Hematopoietic multipotent progenitor cell treated with erythropoietin and hydrocortisone succinate and interleukin-3 and kit ligand, for 6 days (in vitro differentiated cells): ENCODE data around the gene DUSP18.
"Not testable (repeated sequence)": the region's sequence is repeated elsewhere in the genome, so short reads cannot be mapped to it uniquely, and the experiment has no call there.

ENCODE experiments used
- DNase-seq: peaks from one replicate; pipeline ENCODE4 v3.0.0-alpha.2; 2015

DUSP18 gene

GRCh38 chr22:30667494-30668385 lies at the start of gene DUSP18:
TSS of gene DUSP18 (minus strand) at chr22:30667875. CDS start at chr22:30664003, 3,872 bp downstream.
- peak; percentile 95 for DNase-seq

GRCh38 chr22:30714062-30714461 lies 46.4 kb upstream of the DUSP18 start:
- DNase-seq = no peak

- no peak for DNase-seq
Measured at GRCh38 chr22:30712094-30712493, 44.4 kb upstream of the DUSP18 start.

GRCh38 chr22:30709980-30710379 lies 42.3 kb upstream of the DUSP18 start:
- not testable (repeated sequence) for DNase-seq

- no peak for DNase-seq
Measured at GRCh38 chr22:30705710-30706651, 38.3 kb upstream of the DUSP18 start.

GRCh38 chr22:30704978-30705377 lies 37.3 kb upstream of the DUSP18 start:
- DNase-seq = no peak

GRCh38 chr22:30702856-30703255 lies 35.2 kb upstream of the DUSP18 start:
- no peak for DNase-seq

GRCh38 chr22:30701872-30702271 lies 34.2 kb upstream of the DUSP18 start:
- DNase-seq = no peak

- DNase-seq = peak; percentile 43
Measured at GRCh38 chr22:30697975-30698374, 30.3 kb upstream of the DUSP18 start.

- no peak for DNase-seq
Measured at GRCh38 chr22:30695871-30696655, 28.4 kb upstream of the DUSP18 start.

- no peak for DNase-seq
Measured at GRCh38 chr22:30695351-30695851, 27.7 kb upstream of the DUSP18 start.

GRCh38 chr22:30694640-30695350 lies 27.1 kb upstream of the DUSP18 start, which contains the start of gene OSBP2:
TSS of gene OSBP2 (plus strand) at chr22:30694874. CDS start at chr22:30694910, 36 bp downstream.
- DNase-seq = peak; percentile 48

GRCh38 chr22:30694171-30694639 lies 26.5 kb upstream of the DUSP18 start:
- DNase-seq = peak; percentile 63

GRCh38 chr22:30691204-30691603 lies 23.5 kb upstream of the DUSP18 start:
- no peak for DNase-seq

- no peak for DNase-seq
Measured at GRCh38 chr22:30689622-30690021, 21.9 kb upstream of the DUSP18 start.

GRCh38 chr22:30687358-30687757 lies 19.7 kb upstream of the DUSP18 start:
- DNase-seq = no peak

- no peak for DNase-seq
Measured at GRCh38 chr22:30685178-30685577, 17.5 kb upstream of the DUSP18 start.

- DNase-seq = no peak
Measured at GRCh38 chr22:30681831-30682230, 14.2 kb upstream of the DUSP18 start.

- no peak for DNase-seq
Measured at GRCh38 chr22:30680991-30681770, 13.5 kb upstream of the DUSP18 start.

GRCh38 chr22:30679895-30680690 lies 12.4 kb upstream of the DUSP18 start:
- DNase-seq = not testable (repeated sequence)
